K562 (cell line): ENCODE results near the gene C10orf95. TPM values are rescaled to one million over a fixed set of nuclear protein-coding genes. Genes with fewer than 3 reads are reported as not detected.

ENCODE experiments used
- CCAR2 ChIP-seq: fragments of 200-400 bp; formaldehyde crosslinking; IDR thresholded peaks from 2 replicates; pipeline ENCODE4 v1.6.1; 2017; ENCODE audit warnings: mild to moderate bottlenecking, low read depth, low read length
- MAZ ChIP-seq, 2 experiments: fragments of 450-650 bp in 1 of 2; sonication (generic) in 1 of 2; formaldehyde crosslinking; IDR thresholded peaks in 1 of 2; conservative IDR thresholded peaks in 1 of 2; 2 replicates each; pipeline versions ENCODE4 v1.4.0 to v1.5.0; 2020; ENCODE audit warnings: mild to moderate bottlenecking in 1 of 2, missing genetic modification reagents in 1 of 2
- NR2C2 ChIP-seq, 2 experiments: fragments of 200-800 bp in 1 of 2; sonication (Bioruptor generic) in 1 of 2; sonication (generic) in 1 of 2; formaldehyde crosslinking in 1 of 2; IDR thresholded peaks; 2 replicates each; pipeline versions ENCODE4 v1.6.1 to v1.8.0; 2016 to 2022; ENCODE audit warnings: mild to moderate bottlenecking in 1 of 2, missing compliant biosample characterization in 1 of 2, missing genetic modification characterization in 1 of 2, missing genetic modification reagents in 1 of 2
- POLR2AphosphoS5 ChIP-seq: IDR thresholded peaks from 2 replicates; pipeline ENCODE4 v1.6.1; 2011; ENCODE audit warnings: mild to moderate bottlenecking, low read depth, low read length, moderate library complexity; ENCODE audit not compliant: control insufficient read depth, insufficient read depth
- POLR2H ChIP-seq: IDR thresholded peaks from 2 replicates; pipeline ENCODE4 v1.6.1; 2016; ENCODE audit warnings: missing genetic modification characterization, low read depth, mild to moderate bottlenecking, control low read depth, missing compliant biosample characterization, moderate library complexity
- RAD51 ChIP-seq: fragments of 450-650 bp; IDR thresholded peaks from 2 replicates; pipeline ENCODE4 v1.7.1; 2016; ENCODE audit warnings: low read depth, mild to moderate bottlenecking, borderline replicate concordance
- SP1 ChIP-seq: sonication (generic); formaldehyde crosslinking; IDR thresholded peaks from 2 replicates; pipeline ENCODE4 v1.8.1; 2022; ENCODE audit warnings: mild to moderate bottlenecking, missing genetic modification reagents
- YY1 ChIP-seq, 3 experiments: IDR thresholded peaks; 2 replicates each; pipeline ENCODE4 v1.6.1; 2011; ENCODE audit warnings: low read length in 2 of 3, mild to moderate bottlenecking in 2 of 3, moderate library complexity in 2 of 3, borderline replicate concordance in 1 of 3, control low read depth in 1 of 3, low read depth in 1 of 3; ENCODE audit not compliant: insufficient read depth in 3 of 3, insufficient replicate concordance in 2 of 3, control insufficient read depth in 1 of 3, insufficient read length in 1 of 3; ENCODE audit errors: extremely low read depth in 1 of 3
- polyA plus RNA-seq, 8 experiments: library from polyadenylated mRNA; depleted of rRNA in 4 of 8; stranded (reverse) in 5 of 8; unstranded in 3 of 8; fragments of >200 nt; fragmentation: Nextera tagmentation in 2 of 8; fragmentation: Illumina TruSeq in 1 of 8; extraction: Ambion mirVana in 2 of 8; extraction: Trizol in 1 of 8; gene quantifications; 2 replicates each; pipeline versions ENCODE4 v1.2.1 to v1.2.3, GENCODE V29; 2011 to 2014; ENCODE audit warnings: inconsistent platforms in 1 of 8, missing spikeins in 1 of 8
- total RNA-seq, 7 experiments: library from RNA; depleted of rRNA in 6 of 7; stranded (reverse); fragments of >200 nt in 6 of 7; fragmentation: Illumina TruSeq in 2 of 7; extraction: Trizol in 2 of 7; gene quantifications; 2 replicates each; pipeline versions ENCODE4 v1.2.1 to v1.2.3, GENCODE V29; 2011 to 2021; ENCODE audit warnings: low replicate concordance in 1 of 7
- TF ChIP-seq, protein P1 (sequence below): fragments of 450-650 bp; IDR thresholded peaks from 2 replicates; pipeline ENCODE4 v1.6.1; 2017; ENCODE audit warnings: antibody characterized with exemption, mild to moderate bottlenecking
- TF ChIP-seq, protein P2 (sequence below): fragments of 450-650 bp; IDR thresholded peaks from 2 replicates; pipeline ENCODE4 v1.6.1; 2018; ENCODE audit not compliant: partially characterized antibody
- TF ChIP-seq, protein P3 (sequence below): sonication (generic); formaldehyde crosslinking; IDR thresholded peaks from 2 replicates; pipeline ENCODE4 v1.8.1; 2022; ENCODE audit warnings: missing genetic modification reagents
- TF ChIP-seq, protein P4 (sequence below): fragments of 250-450 bp; sonication (Bioruptor Pico); IDR thresholded peaks from 2 replicates; pipeline ENCODE4 v1.8.0; 2022; ENCODE audit warnings: inconsistent platforms

Gene C10orf95
- total and polyA plus RNA-seq, 9 of the 15 experiments (the other 6 are each of a cell fraction or from before 2014, with no cell fraction given), result 0.03 to 0.41 (median 0.17) TPM; not detected in 1

DNA sequence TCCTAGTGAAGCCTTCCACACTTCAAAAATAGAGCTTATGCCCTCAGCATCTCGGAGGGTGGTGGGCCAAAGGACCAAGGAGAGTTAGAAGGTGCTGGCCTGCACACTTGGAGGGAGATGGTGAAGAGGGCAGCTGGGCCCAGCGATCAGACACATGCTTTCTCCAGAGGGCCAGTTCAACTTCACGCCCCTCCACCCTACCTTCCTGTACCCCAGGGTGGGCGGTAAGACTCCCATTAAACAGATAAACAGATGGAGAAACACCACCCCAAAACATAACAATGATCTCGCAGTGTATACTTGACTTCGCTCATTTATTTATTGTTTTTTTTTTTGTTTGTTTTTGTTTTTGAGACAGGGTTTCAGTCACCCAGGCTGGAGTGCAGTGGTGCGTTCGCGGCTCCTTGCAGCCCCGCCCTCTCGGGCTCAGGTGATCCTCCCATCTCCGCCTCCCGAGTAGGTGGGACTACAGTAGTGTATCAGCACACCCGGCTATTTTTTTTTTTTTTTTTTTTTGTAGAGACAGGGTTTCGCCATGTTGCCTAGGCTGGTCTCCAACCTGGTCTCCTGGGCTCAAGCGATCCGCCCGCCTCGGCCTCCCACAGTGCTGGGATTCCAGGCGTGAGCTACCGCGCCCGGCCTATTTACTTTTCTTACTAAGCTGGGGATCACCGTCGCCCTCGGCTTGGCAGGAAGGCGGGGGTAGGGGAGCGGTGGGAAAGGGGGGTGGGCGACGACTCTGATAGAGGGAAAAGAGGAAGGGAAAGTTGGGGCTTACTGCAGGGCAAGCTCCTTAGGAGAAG is 1.8 kb downstream of the C10orf95 start (continued):
- TF ChIP-seq, protein P1, sequence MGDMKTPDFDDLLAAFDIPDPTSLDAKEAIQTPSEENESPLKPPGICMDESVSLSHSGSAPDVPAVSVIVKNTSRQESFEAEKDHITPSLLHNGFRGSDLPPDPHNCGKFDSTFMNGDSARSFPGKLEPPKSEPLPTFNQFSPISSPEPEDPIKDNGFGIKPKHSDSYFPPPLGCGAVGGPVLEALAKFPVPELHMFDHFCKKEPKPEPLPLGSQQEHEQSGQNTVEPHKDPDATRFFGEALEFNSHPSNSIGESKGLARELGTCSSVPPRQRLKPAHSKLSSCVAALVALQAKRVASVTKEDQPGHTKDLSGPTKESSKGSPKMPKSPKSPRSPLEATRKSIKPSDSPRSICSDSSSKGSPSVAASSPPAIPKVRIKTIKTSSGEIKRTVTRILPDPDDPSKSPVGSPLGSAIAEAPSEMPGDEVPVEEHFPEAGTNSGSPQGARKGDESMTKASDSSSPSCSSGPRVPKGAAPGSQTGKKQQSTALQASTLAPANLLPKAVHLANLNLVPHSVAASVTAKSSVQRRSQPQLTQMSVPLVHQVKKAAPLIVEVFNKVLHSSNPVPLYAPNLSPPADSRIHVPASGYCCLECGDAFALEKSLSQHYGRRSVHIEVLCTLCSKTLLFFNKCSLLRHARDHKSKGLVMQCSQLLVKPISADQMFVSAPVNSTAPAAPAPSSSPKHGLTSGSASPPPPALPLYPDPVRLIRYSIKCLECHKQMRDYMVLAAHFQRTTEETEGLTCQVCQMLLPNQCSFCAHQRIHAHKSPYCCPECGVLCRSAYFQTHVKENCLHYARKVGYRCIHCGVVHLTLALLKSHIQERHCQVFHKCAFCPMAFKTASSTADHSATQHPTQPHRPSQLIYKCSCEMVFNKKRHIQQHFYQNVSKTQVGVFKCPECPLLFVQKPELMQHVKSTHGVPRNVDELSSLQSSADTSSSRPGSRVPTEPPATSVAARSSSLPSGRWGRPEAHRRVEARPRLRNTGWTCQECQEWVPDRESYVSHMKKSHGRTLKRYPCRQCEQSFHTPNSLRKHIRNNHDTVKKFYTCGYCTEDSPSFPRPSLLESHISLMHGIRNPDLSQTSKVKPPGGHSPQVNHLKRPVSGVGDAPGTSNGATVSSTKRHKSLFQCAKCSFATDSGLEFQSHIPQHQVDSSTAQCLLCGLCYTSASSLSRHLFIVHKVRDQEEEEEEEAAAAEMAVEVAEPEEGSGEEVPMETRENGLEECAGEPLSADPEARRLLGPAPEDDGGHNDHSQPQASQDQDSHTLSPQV, result peak; percentile 67; the same call in 1 of the 2 replicates
- TF ChIP-seq MAZ (CRISPR knock-in tag; conservative IDR thresholded peaks at IDR 0.05 in 1 of 2, IDR thresholded peaks at IDR 0.05 in 1 of 2) (0 out of 4 replicates have a peak, but pooled peaks of 1 of the 2 experiments have one; percentile 19), YY1 (IDR thresholded peaks at IDR 0.05; ENCODE audit: borderline replicate concordance in 1 of 3, control insufficient read depth in 1 of 3, extremely low read depth in 1 of 3, insufficient read depth in 3 of 3, insufficient read length in 1 of 3, insufficient replicate concordance in 2 of 3, low read depth in 1 of 3, low read length in 2 of 3) (peak in 1 of 3 experiments; percentile 41), POLR2AphosphoS5 (peak; percentile 21), CCAR2 (no peak), RAD51 (no peak), NR2C2 (CRISPR knock-in tag; IDR thresholded peaks at IDR 0.05) (no peak), NR2C2 (tag; IDR thresholded peaks at IDR 0.05) (0 out of 2 replicates have a peak, but pooled peaks have one; percentile 1), SP1 (0 out of 2 replicates have a peak, but pooled peaks have one; percentile 45), POLR2H (0 out of 2 replicates have a peak, but pooled peaks have one; percentile 9)
- TF ChIP-seq, protein P2, sequence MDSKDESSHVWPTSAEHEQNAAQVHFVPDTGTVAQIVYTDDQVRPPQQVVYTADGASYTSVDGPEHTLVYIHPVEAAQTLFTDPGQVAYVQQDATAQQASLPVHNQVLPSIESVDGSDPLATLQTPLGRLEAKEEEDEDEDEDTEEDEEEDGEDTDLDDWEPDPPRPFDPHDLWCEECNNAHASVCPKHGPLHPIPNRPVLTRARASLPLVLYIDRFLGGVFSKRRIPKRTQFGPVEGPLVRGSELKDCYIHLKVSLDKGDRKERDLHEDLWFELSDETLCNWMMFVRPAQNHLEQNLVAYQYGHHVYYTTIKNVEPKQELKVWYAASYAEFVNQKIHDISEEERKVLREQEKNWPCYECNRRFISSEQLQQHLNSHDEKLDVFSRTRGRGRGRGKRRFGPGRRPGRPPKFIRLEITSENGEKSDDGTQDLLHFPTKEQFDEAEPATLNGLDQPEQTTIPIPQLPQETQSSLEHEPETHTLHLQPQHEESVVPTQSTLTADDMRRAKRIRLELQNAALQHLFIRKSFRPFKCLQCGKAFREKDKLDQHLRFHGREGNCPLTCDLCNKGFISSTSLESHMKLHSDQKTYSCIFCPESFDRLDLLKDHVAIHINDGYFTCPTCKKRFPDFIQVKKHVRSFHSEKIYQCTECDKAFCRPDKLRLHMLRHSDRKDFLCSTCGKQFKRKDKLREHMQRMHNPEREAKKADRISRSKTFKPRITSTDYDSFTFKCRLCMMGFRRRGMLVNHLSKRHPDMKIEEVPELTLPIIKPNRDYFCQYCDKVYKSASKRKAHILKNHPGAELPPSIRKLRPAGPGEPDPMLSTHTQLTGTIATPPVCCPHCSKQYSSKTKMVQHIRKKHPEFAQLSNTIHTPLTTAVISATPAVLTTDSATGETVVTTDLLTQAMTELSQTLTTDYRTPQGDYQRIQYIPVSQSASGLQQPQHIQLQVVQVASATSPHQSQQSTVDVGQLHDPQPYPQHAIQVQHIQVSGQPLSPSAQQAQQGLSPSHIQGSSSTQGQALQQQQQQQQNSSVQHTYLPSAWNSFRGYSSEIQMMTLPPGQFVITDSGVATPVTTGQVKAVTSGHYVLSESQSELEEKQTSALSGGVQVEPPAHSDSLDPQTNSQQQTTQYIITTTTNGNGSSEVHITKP, result peak; percentile 77
- TF ChIP-seq, protein P3, sequence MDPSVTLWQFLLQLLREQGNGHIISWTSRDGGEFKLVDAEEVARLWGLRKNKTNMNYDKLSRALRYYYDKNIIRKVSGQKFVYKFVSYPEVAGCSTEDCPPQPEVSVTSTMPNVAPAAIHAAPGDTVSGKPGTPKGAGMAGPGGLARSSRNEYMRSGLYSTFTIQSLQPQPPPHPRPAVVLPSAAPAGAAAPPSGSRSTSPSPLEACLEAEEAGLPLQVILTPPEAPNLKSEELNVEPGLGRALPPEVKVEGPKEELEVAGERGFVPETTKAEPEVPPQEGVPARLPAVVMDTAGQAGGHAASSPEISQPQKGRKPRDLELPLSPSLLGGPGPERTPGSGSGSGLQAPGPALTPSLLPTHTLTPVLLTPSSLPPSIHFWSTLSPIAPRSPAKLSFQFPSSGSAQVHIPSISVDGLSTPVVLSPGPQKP (CRISPR knock-in tag), result no peak
- TF ChIP-seq, protein P4, sequence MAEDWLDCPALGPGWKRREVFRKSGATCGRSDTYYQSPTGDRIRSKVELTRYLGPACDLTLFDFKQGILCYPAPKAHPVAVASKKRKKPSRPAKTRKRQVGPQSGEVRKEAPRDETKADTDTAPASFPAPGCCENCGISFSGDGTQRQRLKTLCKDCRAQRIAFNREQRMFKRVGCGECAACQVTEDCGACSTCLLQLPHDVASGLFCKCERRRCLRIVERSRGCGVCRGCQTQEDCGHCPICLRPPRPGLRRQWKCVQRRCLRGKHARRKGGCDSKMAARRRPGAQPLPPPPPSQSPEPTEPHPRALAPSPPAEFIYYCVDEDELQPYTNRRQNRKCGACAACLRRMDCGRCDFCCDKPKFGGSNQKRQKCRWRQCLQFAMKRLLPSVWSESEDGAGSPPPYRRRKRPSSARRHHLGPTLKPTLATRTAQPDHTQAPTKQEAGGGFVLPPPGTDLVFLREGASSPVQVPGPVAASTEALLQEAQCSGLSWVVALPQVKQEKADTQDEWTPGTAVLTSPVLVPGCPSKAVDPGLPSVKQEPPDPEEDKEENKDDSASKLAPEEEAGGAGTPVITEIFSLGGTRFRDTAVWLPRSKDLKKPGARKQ (CRISPR knock-in tag), result no peak
